IMR-90 (cell line): ENCODE measurements around the gene RAB20.

ENCODE experiments used
- BHLHE40 ChIP-seq: fragments of 150-350 bp; IDR thresholded peaks from 2 replicates; pipeline ENCODE4 v1.6.1; 2016; ENCODE audit warnings: mild to moderate bottlenecking, low read depth, low read length
- CTCF ChIP-seq: conservative IDR thresholded peaks from 2 replicates; pipeline ENCODE4 v1.5.1; 2012; ENCODE audit warnings: mild to moderate bottlenecking, low read depth, low read length, improper control_type of control experiment
- FOS ChIP-seq: fragments of 150-350 bp; IDR thresholded peaks from 2 replicates; pipeline ENCODE4 v1.6.1; 2016; ENCODE audit warnings: low read depth, low read length
- MAFK ChIP-seq: IDR thresholded peaks from 2 replicates; pipeline ENCODE4 v1.6.1; 2012; ENCODE audit warnings: low read depth, low read length, improper control_type of control experiment
- MXI1 ChIP-seq: IDR thresholded peaks from 2 replicates; pipeline ENCODE4 v1.6.1; 2012; ENCODE audit warnings: low read depth, mild to moderate bottlenecking, low read length, moderate library complexity, borderline replicate concordance
- POLR2A ChIP-seq: IDR thresholded peaks from 2 replicates; pipeline ENCODE4 v1.6.1; 2012; ENCODE audit warnings: mild to moderate bottlenecking, low read depth, low read length
- RAD21 ChIP-seq: IDR thresholded peaks from 2 replicates; pipeline ENCODE4 v1.6.1; 2012; ENCODE audit warnings: low read length, improper control_type of control experiment
- RCOR1 ChIP-seq: IDR thresholded peaks from 2 replicates; pipeline ENCODE4 v1.6.1; 2012; ENCODE audit warnings: mild to moderate bottlenecking, low read length, improper control_type of control experiment; ENCODE audit not compliant: insufficient replicate concordance
- RFX5 ChIP-seq: IDR thresholded peaks from 2 replicates; pipeline ENCODE4 v1.8.0; 2012; ENCODE audit warnings: low read depth, mild to moderate bottlenecking, low read length, moderate library complexity
- SMC3 ChIP-seq: fragments of 150-350 bp; IDR thresholded peaks from 2 replicates; pipeline ENCODE4 v1.6.1; 2016; ENCODE audit warnings: low read depth, mild to moderate bottlenecking, antibody characterized with exemption, low read length, moderate library complexity

GRCh38 chr13:110562036-110562597, 595 bp upstream of the RAB20 start:
- TF ChIP-seq CTCF (no peak), POLR2A (no peak), BHLHE40 (no peak), FOS (no peak), RAD21 (no peak), RFX5 (no peak), RCOR1 (no peak), SMC3 (no peak), MXI1 (no peak), MAFK (no peak)
